H1 (cell line): ENCODE data around the gene MLEC. TPM values are rescaled to one million over a fixed set of nuclear protein-coding genes. Genes with fewer than 3 reads are reported as not detected.

Experiments
- CTCF ChIA-PET: fragments of 300-600 bp; sonication (Branson Sonifier 250); formaldehyde crosslinking; loops from one replicate; lab custom pipeline; 2021; ENCODE audit not compliant: partially characterized antibody; lab: Charles Lee
- POLR2A ChIA-PET: fragments of 300-600 bp; sonication (Branson Sonifier 250); formaldehyde crosslinking; loops from one replicate; lab custom pipeline; 2021; ENCODE audit warnings: inconsistent platforms; ENCODE audit not compliant: partially characterized antibody; lab: Charles Lee
- DNase-seq, 2 experiments: peaks; one replicate each; pipeline versions ENCODE4 v3.0.0 to v3.0.0-alpha.2; 2010 to 2022; ENCODE audit warnings: low spot score in 2 of 2, low read depth in 1 of 2, mixed read lengths in 1 of 2
- FAIRE-seq: peaks from 2 replicates; lab custom pipeline; 2011; peaks lifted over from hg19 to GRCh38; lab: Jason Lieb, UNC
- H2AFZ ChIP-seq: 2 replicates; pipeline ENCODE4 v1.8.1; 2012; ENCODE audit warnings: low read length, inconsistent platforms
- H2AK5ac ChIP-seq: 2 replicates; pipeline ENCODE4 v1.6.1; 2013; ENCODE audit warnings: low read depth, low read length
- H2BK120ac ChIP-seq: replicated peaks from 2 replicates; pipeline ENCODE3; 2013; ENCODE audit warnings: low read depth, low read length, inconsistent platforms
- H2BK12ac ChIP-seq: 2 replicates; pipeline ENCODE4 v1.6.1; 2013; ENCODE audit warnings: low read depth, low read length
- H2BK15ac ChIP-seq: 2 replicates; pipeline ENCODE4 v1.6.1; 2013; ENCODE audit warnings: low read length
- H2BK20ac ChIP-seq: 2 replicates; pipeline ENCODE4 v1.6.1; 2013; ENCODE audit warnings: low read length
- H2BK5ac ChIP-seq: 2 replicates; pipeline ENCODE4 v1.6.1; 2013; ENCODE audit warnings: low read depth, low read length
- H3K14ac ChIP-seq: 2 replicates; pipeline ENCODE4 v1.6.1; 2013; ENCODE audit warnings: inconsistent platforms; ENCODE audit not compliant: insufficient read length
- H3K18ac ChIP-seq: 2 replicates; pipeline ENCODE4 v1.6.1; 2013; ENCODE audit warnings: low read length; ENCODE audit errors: extremely low read depth
- H3K23ac ChIP-seq: 2 replicates; pipeline ENCODE4 v1.6.1; 2013; ENCODE audit warnings: inconsistent platforms; ENCODE audit not compliant: insufficient read length
- H3K23me2 ChIP-seq: 2 replicates; pipeline ENCODE4 v1.6.1; 2013; ENCODE audit warnings: low read depth, low read length
- H3K27ac ChIP-seq: 2 replicates; pipeline ENCODE4 v1.6.1; 2011; ENCODE audit warnings: low read depth, low read length, inconsistent platforms
- H3K27me3 ChIP-seq, 4 experiments: replicated peaks in 1 of 4; 1 replicate in 1 of 4; 2 replicates in 3 of 4; pipeline versions ENCODE4 v1.6.1 to v1.8.1; 2011 to 2013; ENCODE audit warnings: low read length in 3 of 4, mild to moderate bottlenecking in 3 of 4, inconsistent platforms in 2 of 4, mixed read lengths in 2 of 4, moderate library complexity in 1 of 4; ENCODE audit not compliant: control insufficient read depth in 3 of 4, insufficient read depth in 3 of 4; ENCODE audit errors: extremely low read depth in 1 of 4
- H3K36me3 ChIP-seq, 4 experiments: 2 replicates each; pipeline versions ENCODE4 v1.6.1 to v1.8.1; 2011 to 2013; ENCODE audit warnings: mild to moderate bottlenecking in 4 of 4, low read length in 3 of 4, moderate library complexity in 2 of 4, control low read depth in 1 of 4, inconsistent platforms in 1 of 4; ENCODE audit not compliant: insufficient read depth in 4 of 4, control insufficient read depth in 2 of 4
- H3K4ac ChIP-seq: replicated peaks from 2 replicates; pipeline ENCODE3; 2013; ENCODE audit warnings: low read length, low read depth, mixed read lengths, inconsistent platforms; ENCODE audit not compliant: insufficient read length
- H3K4me1 ChIP-seq, 4 experiments: replicated peaks in 1 of 4; 1 replicate in 1 of 4; 2 replicates in 3 of 4; pipeline versions ENCODE4 v1.6.1 to v1.8.1; 2011 to 2013; ENCODE audit warnings: low read length in 3 of 4, inconsistent platforms in 2 of 4, mixed read lengths in 1 of 4; ENCODE audit not compliant: insufficient read depth in 4 of 4, control insufficient read depth in 3 of 4
- H3K4me2 ChIP-seq, 2 experiments: 2 replicates each; pipeline versions ENCODE4 v1.6.1 to v1.8.1; 2011 to 2013; ENCODE audit warnings: low read depth in 2 of 2, low read length in 2 of 2, control low read depth in 1 of 2, inconsistent platforms in 1 of 2, mild to moderate bottlenecking in 1 of 2; ENCODE audit not compliant: insufficient read depth in 1 of 2
- H3K4me3 ChIP-seq, 4 experiments: fragments of 200-600, 300-600 bp in 1 of 4; sonication (generic), shearing (Covaris generic), sonication (Bioruptor Twin) in 1 of 4; 2 replicates each; pipeline versions ENCODE4 v1.5.1 to v1.8.1; 2011 to 2016; ENCODE audit warnings: low read length in 4 of 4, low read depth in 3 of 4, control low read depth in 2 of 4, inconsistent platforms in 2 of 4, mild to moderate bottlenecking in 2 of 4, mixed read lengths in 1 of 4, moderate library complexity in 1 of 4; ENCODE audit not compliant: insufficient read depth in 2 of 4; ENCODE audit errors: extremely low read depth in 1 of 4
- H3K56ac ChIP-seq: replicated peaks from 2 replicates; pipeline ENCODE3; 2013; ENCODE audit warnings: low read depth, mild to moderate bottlenecking, mixed read lengths, low read length, inconsistent platforms; ENCODE audit not compliant: insufficient read length
- H3K79me1 ChIP-seq: 2 replicates; pipeline ENCODE4 v1.6.1; 2013; ENCODE audit warnings: low read depth, low read length, control low read depth
- H3K79me2 ChIP-seq, 2 experiments: 2 replicates each; pipeline versions ENCODE4 v1.6.1 to v1.8.1; 2012 to 2013; ENCODE audit warnings: low read length in 2 of 2, mild to moderate bottlenecking in 2 of 2, inconsistent platforms in 1 of 2; ENCODE audit not compliant: insufficient read depth in 2 of 2, control insufficient read depth in 1 of 2
- H3K9ac ChIP-seq, 4 experiments: replicated peaks in 1 of 4; 1 replicate in 1 of 4; 2 replicates in 3 of 4; pipeline versions ENCODE4 v1.6.1 to v1.8.1; 2011 to 2013; ENCODE audit warnings: low read depth in 3 of 4, low read length in 3 of 4, control low read depth in 2 of 4, mild to moderate bottlenecking in 2 of 4, moderate library complexity in 2 of 4, inconsistent platforms in 1 of 4; ENCODE audit errors: extremely low read depth in 1 of 4
- H3K9me3 ChIP-seq, 2 experiments: 2 replicates each; pipeline versions ENCODE4 v1.6.1 to v1.8.1; 2012 to 2013; ENCODE audit warnings: mild to moderate bottlenecking in 2 of 2, moderate library complexity in 2 of 2, control low read depth in 1 of 2, inconsistent platforms in 1 of 2, low read depth in 1 of 2, low read length in 1 of 2, mixed read lengths in 1 of 2; ENCODE audit not compliant: insufficient read depth in 2 of 2
- H4K20me1 ChIP-seq, 2 experiments: replicated peaks in 1 of 2; 2 replicates each; pipeline versions ENCODE3 to v1.8.1; 2011 to 2013; ENCODE audit warnings: inconsistent platforms in 2 of 2, low read length in 2 of 2, mild to moderate bottlenecking in 1 of 2; ENCODE audit not compliant: insufficient read depth in 2 of 2, control insufficient read depth in 1 of 2
- H4K5ac ChIP-seq: 2 replicates; pipeline ENCODE4 v1.6.1; 2013; ENCODE audit warnings: low read length, low read depth, mixed read lengths, inconsistent platforms; ENCODE audit not compliant: insufficient read length
- H4K8ac ChIP-seq: 2 replicates; pipeline ENCODE4 v1.8.0; 2013; ENCODE audit warnings: mild to moderate bottlenecking, moderate library complexity, low read length, inconsistent platforms; ENCODE audit not compliant: insufficient read depth; ENCODE audit errors: extremely low read depth
- H4K91ac ChIP-seq: replicated peaks from 2 replicates; pipeline ENCODE3; 2013; ENCODE audit warnings: low read length, mixed read lengths, inconsistent platforms; ENCODE audit not compliant: insufficient read length
- CBX5 ChIP-seq: fragments of 300-800, 300-1000 bp; sonication (generic); IDR thresholded peaks from 2 replicates; pipeline ENCODE4 v1.7.1; 2016; ENCODE audit warnings: antibody characterized with exemption, low read length, low read depth
- EZH2 ChIP-seq: fragments of 200-600 bp; sonication (generic); IDR thresholded peaks from 2 replicates; pipeline ENCODE4 v1.7.1; 2012; ENCODE audit warnings: low read depth, mild to moderate bottlenecking, moderate library complexity, low read length, inconsistent platforms; ENCODE audit not compliant: severe bottlenecking
- GTF2F1 ChIP-seq: IDR thresholded peaks from 2 replicates; pipeline ENCODE4 v1.6.1; 2012; ENCODE audit warnings: low read depth, low read length, improper control_type of control experiment, borderline replicate concordance
- KDM5A ChIP-seq: fragments of 200-600 bp; IDR thresholded peaks from 2 replicates; pipeline ENCODE4 v1.7.1; 2012; ENCODE audit warnings: mild to moderate bottlenecking, low read length, inconsistent platforms, mixed read lengths
- NANOG ChIP-seq: IDR thresholded peaks from 2 replicates; pipeline ENCODE4 v1.6.1; 2011; ENCODE audit warnings: low read length, low read depth, mild to moderate bottlenecking, inconsistent platforms; ENCODE audit not compliant: insufficient read depth, poor library complexity, severe bottlenecking
- RAD21 ChIP-seq, 2 experiments: IDR thresholded peaks in 1 of 2; conservative IDR thresholded peaks in 1 of 2; 2 replicates each; pipeline ENCODE4 v1.6.1; 2011; ENCODE audit warnings: low read depth in 2 of 2, low read length in 2 of 2, improper control_type of control experiment in 1 of 2, inconsistent platforms in 1 of 2, mild to moderate bottlenecking in 1 of 2, moderate library complexity in 1 of 2
- SAP30 ChIP-seq: fragments of 300-600 bp; sonication (generic); IDR thresholded peaks from 2 replicates; pipeline ENCODE4 v1.7.1; 2012; ENCODE audit warnings: low read length, moderate library complexity, mild to moderate bottlenecking, inconsistent platforms; ENCODE audit not compliant: insufficient read depth, insufficient replicate concordance
- SIN3A ChIP-seq, 2 experiments: IDR thresholded peaks in 1 of 2; conservative IDR thresholded peaks in 1 of 2; 2 replicates each; pipeline ENCODE4 v1.6.1; 2011 to 2012; ENCODE audit warnings: low read length in 2 of 2, improper control_type of control experiment in 1 of 2, low read depth in 1 of 2, mild to moderate bottlenecking in 1 of 2
- SP4 ChIP-seq: IDR thresholded peaks from 2 replicates; pipeline ENCODE4 v1.6.1; 2012; ENCODE audit warnings: low read length, inconsistent platforms
- YY1 ChIP-seq: IDR thresholded peaks from 2 replicates; pipeline ENCODE4 v1.6.1; 2011; ENCODE audit warnings: low read depth, mild to moderate bottlenecking, low read length
- WGBS, 2 experiments: shearing (Covaris generic) in 1 of 2; methylation state at CpG; one replicate each; pipeline versions ENCODE4 v1.1.6 to v1.1.7; 2013 to 2015; ENCODE audit warnings: low lambda C conversion rate in 2 of 2, mixed read lengths in 2 of 2, inconsistent platforms in 1 of 2, low coverage in 1 of 2, missing lambda C conversion rate in 1 of 2; ENCODE audit not compliant: insufficient replicate concordance in 2 of 2, insufficient coverage in 1 of 2, insufficient read length in 1 of 2; ENCODE audit errors: extremely low coverage in 1 of 2, missing lambda C conversion rate in 1 of 2; 5-methylcytosine and 5-hydroxymethylcytosine counted together
- polyA plus RNA-seq, 7 experiments: library from polyadenylated mRNA; depleted of rRNA in 3 of 7; stranded (reverse) in 5 of 7; unstranded in 2 of 7; fragments of >200 nt in 5 of 7; fragments of 200-250 nt in 2 of 7; gene quantifications; 1 replicate in 5 of 7; 2 replicates in 1 of 7; 4 replicates in 1 of 7; pipeline versions ENCODE4 v1.2.1 to v1.2.3, GENCODE V29; 2011 to 2013; ENCODE audit warnings: missing spikeins in 2 of 7, mixed read lengths in 2 of 7
- total RNA-seq: library from RNA; stranded (reverse); fragmentation: NEBNext Ultra II Directional; extraction: Animal tissue kit (Norgen Biotek cat#: 25700); gene quantifications from 2 replicates; pipeline ENCODE4 v1.2.1, GENCODE V29; 2021
- TF ChIP-seq, protein P1 (sequence below), 3 experiments: IDR thresholded peaks; 1 replicate in 2 of 3; 2 replicates in 1 of 3; pipeline versions ENCODE4 v1.5.1 to v1.6.1; 2011; ENCODE audit warnings: low read length in 3 of 3, mild to moderate bottlenecking in 3 of 3, inconsistent platforms in 2 of 3, low read depth in 1 of 3, moderate library complexity in 1 of 3; ENCODE audit not compliant: insufficient read depth in 1 of 3; ENCODE audit errors: control extremely low read depth in 1 of 3

Gene MLEC
- total and polyA plus RNA-seq, 2 of the 8 experiments (the other 6 are each of a cell fraction or from before 2014, with no cell fraction given) = 37.1 to 260 TPM

DNA sequence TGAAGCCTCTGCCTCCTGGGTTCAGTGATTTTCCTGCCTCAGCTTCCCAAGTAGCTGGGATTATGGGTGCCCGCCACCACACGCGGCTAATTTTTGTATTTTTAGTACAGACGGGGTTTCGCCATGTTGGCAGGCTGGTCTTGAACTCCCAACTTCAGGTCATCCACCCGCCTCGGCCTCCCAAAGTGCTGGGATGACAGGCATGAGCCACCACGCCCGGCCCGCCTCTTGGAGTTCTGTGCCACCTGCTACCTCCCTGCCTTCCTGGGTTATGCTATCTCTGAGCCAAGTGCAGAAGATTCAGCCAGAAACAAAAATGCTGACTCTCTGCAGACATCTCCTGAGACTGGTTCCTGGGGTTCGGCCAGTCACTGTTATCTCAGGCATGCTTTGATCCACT is 33.3 kb upstream of the MLEC start:
- Histone ChIP-seq H3K18ac (no peak overlapping the region; the same call in 1 of the 2 replicates), H4K91ac (no peak overlapping the region), H3K4me3 (no peak overlapping the region), H3K9ac (no peak overlapping the region), H3K4me1 (peaks cover 4 to 7% (median 4%) of the 10 kb centered on the region in 4 experiments), H2BK15ac (no peak overlapping the region), H4K8ac (no peak overlapping the region), H3K23me2 (no peaks in the 10 kb centered on the region), H3K27me3 (no peaks in the 10 kb centered on the region), H2BK12ac (no peak overlapping the region), H2AFZ (no peak overlapping the region), H2BK5ac (no peak overlapping the region), H3K14ac (no peak overlapping the region), H3K56ac (no peak overlapping the region), H3K79me1 (no peaks in the 10 kb centered on the region; the same call in 1 of the 2 replicates), H4K5ac (no peak overlapping the region), H4K20me1 (peaks cover 0 to 2% of the 10 kb centered on the region in 2 experiments), H2BK120ac (no peak overlapping the region), H3K4ac (no peak overlapping the region), H2AK5ac (no peak overlapping the region), H3K36me3 (no peaks in the 10 kb centered on the region), H3K27ac (no peak overlapping the region), H3K9me3 (no peaks in the 10 kb centered on the region), H2BK20ac (no peak overlapping the region), H3K79me2 (no peaks in the 10 kb centered on the region), H3K4me2 (no peak overlapping the region), H3K23ac (no peak overlapping the region)
- CTCF ChIA-PET = no interaction called here
- DNase-seq = no peak
- WGBS, 2 experiments = 91% methylated on average over 11 of the region's 11 CpGs; no CpG with 5 or more reads in 1 of the 2 experiments
- no peak for FAIRE-seq
- POLR2A ChIA-PET = no interaction called here
- TF ChIP-seq SP4 (no peak), YY1 (no peak), CBX5 (no peak), GTF2F1 (no peak), EZH2 (no peak), SIN3A (conservative IDR thresholded peaks at IDR 0.05 in 1 of 2, IDR thresholded peaks at IDR 0.05 in 1 of 2; ENCODE audit: low read depth in 1 of 2, low read length in 2 of 2) (no peak), RAD21 (IDR thresholded peaks at IDR 0.05 in 1 of 2, conservative IDR thresholded peaks at IDR 0.05 in 1 of 2; ENCODE audit: low read depth in 2 of 2, low read length in 2 of 2) (no peak), KDM5A (no peak), NANOG (no peak), SAP30 (no peak)
- TF ChIP-seq, protein P1, sequence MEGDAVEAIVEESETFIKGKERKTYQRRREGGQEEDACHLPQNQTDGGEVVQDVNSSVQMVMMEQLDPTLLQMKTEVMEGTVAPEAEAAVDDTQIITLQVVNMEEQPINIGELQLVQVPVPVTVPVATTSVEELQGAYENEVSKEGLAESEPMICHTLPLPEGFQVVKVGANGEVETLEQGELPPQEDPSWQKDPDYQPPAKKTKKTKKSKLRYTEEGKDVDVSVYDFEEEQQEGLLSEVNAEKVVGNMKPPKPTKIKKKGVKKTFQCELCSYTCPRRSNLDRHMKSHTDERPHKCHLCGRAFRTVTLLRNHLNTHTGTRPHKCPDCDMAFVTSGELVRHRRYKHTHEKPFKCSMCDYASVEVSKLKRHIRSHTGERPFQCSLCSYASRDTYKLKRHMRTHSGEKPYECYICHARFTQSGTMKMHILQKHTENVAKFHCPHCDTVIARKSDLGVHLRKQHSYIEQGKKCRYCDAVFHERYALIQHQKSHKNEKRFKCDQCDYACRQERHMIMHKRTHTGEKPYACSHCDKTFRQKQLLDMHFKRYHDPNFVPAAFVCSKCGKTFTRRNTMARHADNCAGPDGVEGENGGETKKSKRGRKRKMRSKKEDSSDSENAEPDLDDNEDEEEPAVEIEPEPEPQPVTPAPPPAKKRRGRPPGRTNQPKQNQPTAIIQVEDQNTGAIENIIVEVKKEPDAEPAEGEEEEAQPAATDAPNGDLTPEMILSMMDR (IDR thresholded peaks at IDR 0.05; ENCODE audit: control extremely low read depth in 1 of 3, insufficient read depth in 1 of 3, low read depth in 1 of 3, low read length in 3 of 3) = no peak
